NCI-H510A (cell line): ENCODE measurements around the gene EOMES.
A peak's percentile ranks its signal among the peaks of the same experiment; 100 is the strongest.

ENCODE experiments used
- DNase-seq: peaks from one replicate; lab custom pipeline; 2025; lab: John Stamatoyannopoulos, UW

The EOMES gene

GRCh38 chr3:27720899-27721716 lies 1.0 kb downstream of the EOMES start:
- DNase-seq, result no peak

DNA sequence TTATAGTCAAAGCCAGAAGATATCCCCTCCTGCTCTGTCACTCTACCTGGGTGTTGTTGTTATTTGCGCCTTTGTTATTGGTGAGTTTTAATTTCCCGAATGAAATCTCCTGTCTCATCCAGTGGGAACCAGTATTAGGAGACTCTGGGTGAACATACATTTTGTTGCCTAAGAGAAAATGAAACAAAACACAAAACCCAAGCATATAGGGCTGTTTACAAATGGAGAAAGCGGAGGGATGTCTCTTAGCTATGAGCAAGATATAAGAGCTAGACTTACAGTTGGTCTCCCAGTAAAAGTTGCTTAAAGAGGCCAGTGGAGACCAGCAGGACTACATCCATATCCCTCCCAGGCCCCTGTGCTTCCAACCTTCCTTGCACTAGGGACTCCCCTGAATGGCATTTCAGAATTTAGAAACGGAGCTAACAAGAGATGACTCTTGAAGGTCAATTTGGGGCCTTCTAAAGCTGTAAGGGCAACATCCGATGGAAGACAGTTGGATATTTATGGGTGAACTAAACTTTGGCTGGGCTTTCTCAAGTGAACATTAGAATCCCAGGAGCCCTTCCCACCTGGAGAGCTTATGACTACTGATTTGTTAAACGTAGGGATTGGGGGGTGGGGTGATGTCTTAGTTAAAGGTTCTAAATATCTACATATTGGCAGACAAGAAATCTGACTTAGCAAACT lies 2.7 kb downstream of the EOMES start:
- DNase-seq, result no peak

GRCh38 chr3:27718459-27718858 lies 3.7 kb downstream of the EOMES start:
- DNase-seq, result no peak

DNA sequence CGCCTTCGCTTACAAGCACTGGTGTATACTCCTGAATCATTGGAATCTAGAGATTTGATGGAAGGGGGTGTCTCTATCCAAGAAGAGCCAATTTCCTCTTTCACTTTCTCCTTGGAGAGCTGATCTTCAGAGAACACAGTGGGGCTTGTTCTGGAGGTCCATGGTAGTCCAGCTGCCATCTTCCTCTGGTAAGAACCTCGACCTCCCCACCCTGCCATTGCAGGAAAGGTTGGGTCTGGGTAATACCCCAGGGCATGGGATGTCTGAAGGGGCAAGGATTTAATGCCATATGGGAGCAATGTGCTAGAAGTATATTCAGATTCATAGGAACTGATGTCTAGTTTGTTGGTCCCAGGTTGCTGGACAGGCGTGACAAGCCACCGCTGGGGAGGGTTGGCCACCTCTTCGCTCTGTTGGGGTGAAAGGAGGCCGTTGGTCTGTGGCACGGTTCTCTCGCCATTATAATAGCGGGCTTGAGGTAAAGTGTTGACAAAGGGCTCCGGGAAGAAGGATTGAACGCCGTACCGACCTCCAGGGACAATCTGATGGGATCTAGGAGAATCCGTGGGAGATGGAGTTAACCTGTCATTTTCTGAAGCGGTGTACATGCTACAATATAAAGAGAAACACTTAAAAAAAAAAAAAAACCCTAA lies 4.8 kb downstream of the EOMES start:
- no peak for DNase-seq

DNA sequence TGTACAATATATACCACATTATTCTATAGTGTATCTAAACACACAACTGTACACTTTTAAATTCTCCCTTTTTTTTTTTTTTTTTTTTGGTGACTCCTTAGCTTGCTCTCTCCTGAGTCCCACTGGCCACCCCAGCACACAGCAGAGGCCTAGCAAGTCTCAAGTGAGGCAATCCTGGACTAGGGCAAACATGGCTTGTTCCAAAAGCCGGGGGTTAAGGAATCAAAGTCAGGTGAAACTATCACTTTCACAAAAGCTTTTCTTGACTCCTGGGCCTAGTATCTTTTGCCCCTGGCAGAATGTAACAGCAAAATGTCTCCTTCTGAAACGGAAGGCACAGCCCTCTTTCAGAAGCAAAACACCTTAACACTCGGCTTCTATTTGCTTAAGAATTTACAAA lies 5.8 kb downstream of the EOMES start:
- DNase-seq, result no peak

GRCh38 chr3:27715863-27716262 lies 6.3 kb downstream of the EOMES start:
- no peak for DNase-seq

DNA sequence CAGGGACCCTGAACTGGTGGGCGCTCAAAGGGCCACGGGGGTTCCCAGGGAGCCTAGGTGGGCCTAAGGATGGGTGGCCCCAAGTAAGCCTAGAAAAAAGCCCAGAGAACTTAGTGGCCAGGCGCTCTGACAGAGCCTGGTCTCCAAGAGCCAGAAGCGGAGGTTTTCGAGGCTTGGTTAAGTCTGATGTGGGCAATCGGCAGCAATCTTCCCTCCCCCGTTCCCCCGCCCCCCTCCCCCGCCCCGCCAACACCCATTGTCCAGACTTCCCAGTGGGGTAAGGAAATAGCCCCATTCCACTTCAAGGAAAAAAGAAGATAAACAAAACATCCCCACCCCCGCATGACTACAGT lies 6.7 kb downstream of the EOMES start:
- no peak for DNase-seq

DNA sequence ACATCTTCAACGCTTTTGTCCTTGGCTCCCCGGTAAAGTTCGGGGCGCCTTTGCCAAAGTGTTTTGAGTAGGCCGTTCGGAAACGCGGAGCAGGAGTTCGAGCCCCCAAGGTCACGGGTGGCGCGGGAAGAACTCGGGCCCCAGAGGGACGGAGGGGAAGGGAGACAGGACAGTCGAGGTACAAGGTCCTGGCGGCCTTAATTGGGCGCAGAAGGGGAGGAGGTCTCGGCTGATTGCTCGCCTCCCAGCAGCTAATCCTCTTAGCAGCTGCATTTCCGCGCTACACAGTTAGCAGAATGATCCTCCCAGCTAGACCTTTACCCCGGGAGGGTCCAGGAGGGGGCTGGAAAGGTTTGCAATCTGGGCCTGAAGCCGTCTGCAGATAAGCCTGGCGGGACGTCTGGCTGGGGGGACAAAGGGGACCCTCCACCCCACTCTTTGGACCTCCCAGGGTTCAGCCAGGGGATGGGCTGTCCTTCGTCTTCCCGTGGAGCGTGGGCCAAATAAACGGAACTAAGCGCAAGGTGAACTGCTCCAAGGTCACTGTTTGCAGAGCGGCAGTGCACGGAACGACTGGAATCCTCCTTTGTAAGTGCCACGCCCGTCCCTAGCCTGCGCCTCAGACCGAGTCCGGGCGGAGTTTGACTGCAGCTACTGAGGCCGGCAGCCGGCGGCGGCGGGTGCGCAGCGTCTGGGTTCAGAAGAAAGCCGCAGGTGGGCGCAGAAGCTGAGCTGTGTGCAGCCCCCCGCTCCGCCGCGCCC lies 7.2 kb downstream of the EOMES start:
- no peak for DNase-seq

DNA sequence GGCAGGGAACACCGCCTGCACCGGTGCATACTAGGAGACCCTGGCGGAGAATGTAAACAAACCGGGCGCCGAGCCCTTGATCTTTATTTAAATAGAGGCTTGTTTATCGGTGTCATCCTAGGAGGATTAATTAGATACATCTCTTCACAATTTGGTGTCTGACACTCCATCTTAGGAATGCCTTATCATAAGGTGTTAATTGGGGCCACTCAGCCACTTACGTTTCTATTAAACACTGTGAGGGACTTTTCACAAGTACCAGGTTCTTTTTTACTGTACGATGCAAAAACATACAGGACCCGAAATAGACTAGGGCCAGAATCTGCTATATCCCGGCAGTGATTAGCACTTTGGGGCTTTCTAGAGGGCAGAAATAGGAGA lies 8.0 kb downstream of the EOMES start:
- no peak for DNase-seq

GRCh38 chr3:27713435-27714145 lies 8.5 kb downstream of the EOMES start:
- DNase-seq, result no peak

GRCh38 chr3:27713078-27713423 lies 9.1 kb downstream of the EOMES start:
- no peak for DNase-seq

- DNase-seq, result no peak
Measured at GRCh38 chr3:27712136-27713077, 9.7 kb downstream of the EOMES start.

- DNase-seq, result no peak
Measured at GRCh38 chr3:27708250-27708649, 13.9 kb downstream of the EOMES start.

- no peak for DNase-seq
Measured at GRCh38 chr3:27699067-27699466, 23.1 kb downstream of the EOMES start.

DNA sequence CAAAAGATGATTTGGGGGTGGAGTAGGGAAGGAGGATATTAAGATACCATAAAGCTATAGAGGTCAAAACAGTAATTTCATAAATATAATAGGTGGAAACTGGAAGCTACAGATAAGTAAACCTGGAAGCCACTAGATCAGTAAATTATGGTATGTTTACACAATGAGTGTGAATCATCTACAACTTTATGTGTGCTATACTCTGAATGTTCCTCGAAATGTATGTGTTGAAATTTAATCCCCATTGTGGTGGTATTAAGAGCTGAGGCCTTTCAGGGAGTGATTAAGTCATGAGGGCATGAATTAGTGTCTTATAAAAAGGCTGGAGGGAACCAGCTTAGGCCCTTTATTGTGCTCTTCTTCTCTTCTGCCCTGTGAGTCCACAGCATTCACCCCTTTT lies 25.2 kb downstream of the EOMES start:
- DNase-seq, result no peak

GRCh38 chr3:27695636-27696035 lies 26.5 kb downstream of the EOMES start:
- DNase-seq, result no peak

GRCh38 chr3:27688053-27688452 lies 34.1 kb downstream of the EOMES start:
- DNase-seq, result no peak

- no peak for DNase-seq
Measured at GRCh38 chr3:27686642-27687041, 35.5 kb downstream of the EOMES start.

GRCh38 chr3:27685474-27685873 lies 36.6 kb downstream of the EOMES start:
- no peak for DNase-seq

- no peak for DNase-seq
Measured at GRCh38 chr3:27684302-27684701, 37.8 kb downstream of the EOMES start.

- DNase-seq, result peak; percentile 23
Measured at GRCh38 chr3:27681249-27681748, 40.8 kb downstream of the EOMES start.
